ENCODE results near the gene LITAF.
"Not testable (repeated sequence)": the region's sequence is repeated elsewhere in the genome, so short reads cannot be mapped to it uniquely, and the experiment has no call there.

Gene LITAF

DNA sequence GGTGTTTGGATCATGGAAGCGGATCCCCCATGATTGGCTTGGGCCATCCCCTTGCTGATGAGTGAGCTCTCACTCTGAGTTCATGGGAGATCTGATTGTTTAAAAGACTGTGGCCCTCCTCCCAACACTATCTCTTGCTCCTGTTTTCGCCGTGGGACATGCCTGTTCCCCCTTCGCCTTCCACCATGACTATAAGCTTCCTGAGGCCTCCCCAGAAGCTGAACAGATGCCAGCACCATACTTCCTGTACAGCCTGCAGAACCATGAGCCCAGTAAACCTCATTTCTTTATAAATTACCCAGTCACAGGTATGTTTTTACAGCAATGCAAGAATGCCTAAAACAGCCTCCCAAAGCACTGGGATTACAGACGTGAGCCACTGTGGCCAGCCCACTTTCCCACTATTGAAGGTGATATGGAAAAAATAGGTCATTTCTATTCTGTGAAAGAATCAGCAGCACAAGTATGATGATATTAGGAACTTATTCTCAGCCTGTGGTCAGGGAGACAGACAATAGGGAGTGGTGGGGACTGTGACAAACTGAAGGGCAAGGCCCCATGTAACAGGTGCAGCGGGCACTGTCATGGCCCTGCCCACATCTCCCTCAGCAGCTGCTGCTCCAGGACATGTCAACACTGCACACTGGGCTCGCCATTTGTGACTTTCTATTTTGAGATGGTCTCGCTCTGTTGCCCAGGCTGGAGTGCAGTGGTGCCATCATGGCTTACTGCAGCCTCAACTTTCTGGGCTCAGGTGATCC, 33.7 kb upstream of the LITAF start:
- no peak for DNase-seq (ENCODE audit: low spot score)

DNA sequence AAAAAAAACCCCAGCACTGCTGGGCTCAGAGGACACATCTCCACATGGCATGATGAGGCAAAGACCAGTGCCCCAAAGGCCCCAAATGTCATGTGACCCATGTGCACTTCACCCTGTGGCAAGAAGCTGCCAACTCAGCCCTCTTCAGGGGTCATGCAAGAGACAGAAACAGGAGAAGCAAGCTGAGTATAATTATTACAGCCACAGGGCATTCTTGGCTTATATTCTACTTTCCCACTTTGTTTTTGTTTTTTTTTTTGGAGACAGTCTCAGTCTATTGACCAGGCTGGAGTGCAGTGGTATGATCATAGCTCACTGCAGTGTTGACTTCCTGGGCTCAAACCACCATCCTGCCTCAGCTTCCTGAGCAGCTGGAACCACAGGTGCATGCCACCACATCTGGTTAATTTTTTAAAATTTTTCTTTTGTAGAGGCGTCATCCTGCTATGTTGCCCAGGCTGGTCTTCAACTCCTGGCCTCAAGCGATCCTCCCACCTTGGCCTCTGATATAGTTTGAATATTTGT, 32.7 kb upstream of the LITAF start:
- DNase-seq (ENCODE audit: low spot score) = no peak

DNA sequence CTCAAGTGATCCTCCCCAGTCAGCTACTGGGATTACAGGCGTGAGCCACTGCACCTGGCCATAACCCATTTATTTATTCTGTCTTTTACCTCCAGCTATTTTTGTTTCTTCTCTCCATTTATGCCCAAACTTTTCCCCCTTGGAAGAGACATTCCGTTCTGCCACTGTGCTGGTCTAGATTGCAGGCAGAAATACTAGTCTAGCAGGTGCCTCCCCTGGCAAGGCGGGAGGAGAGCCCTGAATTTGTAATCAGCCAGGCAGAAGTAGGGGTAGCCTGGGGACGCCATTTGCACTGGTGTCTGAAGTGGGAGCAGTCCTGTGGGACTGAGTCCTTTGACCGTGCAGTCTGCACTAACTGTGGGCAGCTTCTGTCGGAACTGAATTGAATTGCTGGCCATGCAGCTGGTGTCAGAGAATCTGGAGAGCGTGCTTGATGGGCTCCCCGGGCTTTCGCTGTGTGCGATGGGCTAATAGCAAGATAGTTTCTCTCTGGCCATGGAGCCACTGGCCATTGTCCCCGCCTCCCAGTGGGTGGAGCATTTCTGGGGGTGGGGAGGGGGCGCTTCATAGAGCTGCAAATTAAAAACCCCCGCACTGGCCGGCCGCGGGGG, 31.5 kb upstream of the LITAF start:
- DNase-seq (ENCODE audit: low spot score) = no peak

DNA sequence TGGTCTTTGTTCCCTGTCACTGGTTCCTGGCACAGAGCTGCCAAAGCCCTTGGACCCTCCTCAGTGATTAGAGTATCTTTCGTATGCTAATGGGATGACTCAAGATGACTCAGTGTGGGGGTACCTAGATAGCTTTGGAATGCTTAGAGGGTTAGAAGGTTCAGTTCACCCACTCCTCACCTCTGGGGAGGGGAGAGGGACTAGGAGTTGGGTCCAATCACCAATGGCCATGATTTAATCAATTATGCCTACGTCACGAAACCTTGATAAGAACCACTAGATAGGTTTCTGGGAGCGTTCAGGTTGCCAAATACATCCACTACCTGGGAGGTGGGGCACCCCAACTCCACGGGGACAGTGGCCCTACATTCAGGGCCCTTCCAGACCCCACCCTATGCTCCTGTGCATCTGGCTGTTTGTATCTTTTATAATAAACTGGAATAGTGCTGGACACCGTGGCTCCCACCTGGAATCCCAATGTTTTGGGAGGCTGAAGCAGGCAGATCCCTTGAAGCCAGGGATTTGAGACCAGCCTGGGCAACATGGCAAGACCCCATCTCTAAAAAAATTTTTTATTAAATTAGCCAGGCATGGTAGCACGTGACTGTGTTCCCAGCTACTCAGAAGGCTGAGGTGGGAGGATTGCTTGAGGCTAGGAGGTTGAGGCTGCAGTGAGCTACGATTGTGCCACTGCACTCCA, 29.2 kb upstream of the LITAF start:
- DNase-seq (ENCODE audit: low spot score) = no peak

DNA sequence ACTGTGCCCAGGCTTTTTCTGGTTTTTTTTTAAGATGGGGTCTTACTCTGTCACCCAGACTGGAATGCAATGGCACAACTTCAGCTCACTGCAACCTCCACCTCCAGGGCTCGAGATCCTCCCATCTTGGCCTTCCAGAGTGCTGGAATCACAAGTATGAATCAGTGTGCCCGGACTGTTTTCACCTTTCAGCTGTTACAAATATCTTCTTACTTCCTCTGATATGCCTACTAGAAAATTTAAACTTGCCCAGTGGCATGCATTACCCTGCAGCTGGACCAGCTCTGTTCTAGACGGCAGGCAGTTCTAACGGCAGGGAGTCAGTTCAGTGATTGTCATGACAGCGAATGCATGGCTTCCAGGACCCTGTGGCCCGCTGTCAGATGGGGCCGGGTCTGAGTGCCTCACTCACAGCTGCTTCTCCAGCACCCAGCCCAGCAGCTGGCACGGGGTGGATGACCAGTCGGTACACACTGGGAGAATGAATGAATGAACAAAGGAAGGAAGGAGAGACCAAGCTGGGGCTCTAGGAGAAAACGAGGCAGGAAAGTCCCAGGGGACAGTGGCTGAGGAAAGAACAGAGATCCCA, 28.0 kb upstream of the LITAF start:
- DNase-seq (ENCODE audit: low spot score) = no peak

DNA sequence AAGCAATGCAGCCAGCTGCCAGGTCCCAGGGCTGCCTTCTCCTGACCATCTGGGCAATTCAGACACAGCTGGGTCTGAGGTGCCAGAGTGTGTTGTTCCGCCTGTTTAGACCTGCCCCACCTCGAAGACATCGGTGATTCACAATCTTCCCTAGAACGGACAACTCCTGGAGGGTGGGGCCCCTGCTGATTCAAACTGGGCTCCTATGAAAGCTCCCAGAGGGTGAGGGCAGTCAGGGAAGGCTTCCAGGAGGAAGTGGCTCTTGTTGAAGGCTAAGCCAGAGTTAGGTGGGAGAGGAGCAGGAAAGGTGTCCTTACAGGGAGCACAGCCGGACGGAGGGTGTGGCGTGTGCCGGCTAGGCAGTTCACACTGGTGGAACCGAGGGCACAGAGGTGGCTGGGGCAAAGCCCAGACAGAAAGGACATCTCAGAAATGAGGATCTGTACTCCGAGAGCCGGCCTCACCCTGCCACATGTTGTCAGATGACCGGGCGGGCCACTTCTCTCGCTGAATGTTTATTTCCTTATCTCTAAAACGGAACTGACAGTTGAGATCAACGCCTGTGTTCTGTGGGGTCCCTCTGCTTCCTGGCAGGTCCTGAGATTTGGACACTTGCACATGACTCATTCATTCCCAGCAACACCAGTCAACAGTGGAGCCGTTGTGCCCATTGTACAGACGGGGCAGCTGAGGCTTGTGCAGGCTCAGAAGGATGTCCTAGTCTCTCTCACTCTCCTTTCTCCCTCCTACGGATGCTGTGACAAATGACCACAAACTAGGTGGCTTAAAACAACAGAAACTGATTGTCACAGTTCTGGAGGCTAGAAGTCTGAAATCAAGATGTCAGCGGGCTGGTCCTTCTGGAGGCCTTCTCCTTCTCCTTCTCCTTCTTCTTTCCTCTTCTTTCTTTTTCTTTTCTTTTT, 26.9 kb upstream of the LITAF start:
- no peak for DNase-seq (ENCODE audit: low spot score)

DNA sequence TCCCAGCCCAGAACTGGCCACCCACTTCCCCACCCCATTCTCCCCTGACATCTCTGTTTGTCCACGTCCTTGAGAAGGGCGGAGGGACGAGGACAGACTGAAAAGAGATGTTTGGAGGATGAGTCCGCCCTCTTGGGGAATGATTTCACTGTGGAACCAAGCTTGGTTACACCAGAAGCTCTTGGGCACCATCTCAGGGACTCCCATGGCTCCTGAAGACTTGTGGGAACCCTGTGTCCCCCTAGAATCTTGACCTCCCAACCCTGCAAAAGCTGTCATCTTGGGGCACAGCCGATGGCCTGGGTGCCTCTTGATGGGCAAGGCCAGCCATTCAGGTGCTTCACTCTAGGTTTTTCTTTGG, 25.9 kb upstream of the LITAF start:
- DNase-seq (ENCODE audit: low spot score) = no peak

DNA sequence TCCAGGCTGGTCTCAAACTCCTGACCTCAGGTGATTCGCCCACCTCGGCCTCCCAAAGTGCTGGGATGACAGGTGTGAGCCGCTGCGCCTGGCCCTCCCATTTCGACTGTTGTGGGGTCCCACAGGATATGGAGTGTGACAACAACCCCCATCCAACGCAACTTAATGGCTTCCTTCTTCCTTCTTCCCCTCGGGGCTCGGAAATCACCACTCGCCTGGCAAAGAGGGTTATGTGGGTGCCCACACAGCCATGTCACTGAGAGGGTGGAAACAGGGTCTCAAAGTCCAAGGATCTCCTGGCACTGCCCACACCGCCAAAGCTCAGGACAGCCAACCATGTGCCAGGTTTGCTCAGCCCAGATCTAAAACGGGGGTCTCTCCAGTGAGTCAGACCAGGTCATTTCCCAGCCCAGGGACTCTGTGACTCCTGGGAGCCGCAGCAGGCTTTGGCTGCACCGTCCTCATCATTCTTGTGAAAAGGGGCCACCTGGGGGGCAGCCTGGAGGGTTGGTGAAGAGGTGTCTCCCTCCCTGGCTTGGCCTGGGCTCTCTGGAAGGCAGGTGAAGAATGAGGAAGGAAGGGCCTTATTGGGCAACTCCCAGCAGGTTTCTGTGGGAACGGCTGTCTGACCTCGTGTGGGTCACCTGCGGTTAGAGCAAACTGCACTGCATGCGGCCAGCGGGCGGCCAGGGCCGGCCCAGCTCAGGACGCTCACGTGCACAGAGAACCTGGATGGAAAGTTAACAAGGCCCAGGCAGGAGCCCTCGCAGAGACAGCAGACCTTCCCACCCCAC, 25.3 kb upstream of the LITAF start:
- DNase-seq (ENCODE audit: low spot score) = no peak

DNA sequence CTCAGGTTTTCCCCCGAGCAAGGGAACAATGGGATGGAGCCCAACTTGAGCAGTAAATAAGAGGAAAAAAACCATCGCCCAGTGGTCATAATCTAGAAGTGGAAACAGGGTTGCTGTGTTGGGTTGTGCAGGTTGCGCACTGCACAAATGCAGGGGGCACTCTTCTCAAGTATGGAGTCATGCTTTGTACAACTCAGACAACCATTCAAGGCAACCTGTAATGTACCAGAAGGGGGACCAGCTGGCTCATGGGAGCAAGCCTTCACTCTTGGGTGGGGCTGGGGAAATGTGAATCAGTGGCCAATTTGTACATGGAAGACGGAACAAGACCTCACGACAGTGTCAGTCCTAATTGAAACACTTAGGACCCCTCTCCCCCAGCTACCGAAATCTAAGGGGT, 23.9 kb upstream of the LITAF start:
- DNase-seq (ENCODE audit: low spot score) = peak; percentile 10

DNA sequence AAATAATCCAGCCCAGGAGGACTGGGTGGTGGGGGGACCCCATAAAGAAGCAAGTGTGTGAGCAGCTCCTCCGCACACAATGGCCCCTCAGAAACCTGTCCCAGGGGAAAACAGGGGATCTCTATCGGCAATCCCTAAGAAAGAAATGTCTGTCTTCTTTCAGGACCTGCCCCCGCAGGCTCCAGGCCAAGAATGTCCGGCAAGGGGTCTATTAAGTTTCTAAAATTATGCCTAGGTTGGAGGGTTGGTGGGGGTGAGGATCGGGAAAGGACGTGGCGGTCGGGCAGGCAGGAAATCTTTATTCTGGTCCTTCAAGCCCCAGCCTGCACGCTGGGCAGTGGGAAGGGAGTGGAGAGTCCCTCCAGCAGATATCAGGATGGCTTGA, 23.4 kb upstream of the LITAF start:
- DNase-seq (ENCODE audit: low spot score) = no peak

DNA sequence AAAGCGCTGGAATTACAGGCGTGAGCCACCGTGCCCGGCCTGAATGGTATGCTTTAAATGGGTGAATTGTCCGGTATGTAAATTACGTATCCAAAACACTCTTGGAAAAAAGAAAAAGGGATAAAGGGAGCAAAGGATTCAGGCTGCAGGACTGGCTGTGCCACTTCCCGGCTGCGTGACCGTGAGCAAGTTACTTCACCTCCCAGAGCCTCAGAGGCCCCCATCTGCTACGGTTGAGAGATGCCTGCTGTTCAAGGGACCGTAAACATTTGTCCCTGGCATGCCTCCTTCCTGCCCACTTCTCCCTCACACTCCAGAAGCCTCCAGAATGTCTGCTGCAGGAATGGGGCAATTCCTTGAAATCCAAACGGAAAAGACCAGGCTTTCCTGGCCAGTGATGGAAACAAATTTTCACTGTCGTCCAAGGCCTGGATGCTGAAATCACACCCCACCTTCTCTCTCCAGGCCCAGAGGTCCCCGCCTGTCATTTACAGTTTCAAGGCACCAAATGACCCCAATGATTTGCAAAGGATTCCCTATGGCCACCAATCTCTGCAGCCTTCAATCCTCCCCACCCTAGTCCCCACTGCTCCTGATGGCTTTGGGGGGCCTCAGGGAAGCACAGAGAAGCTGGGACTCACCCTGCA, 22.9 kb upstream of the LITAF start:
- DNase-seq (ENCODE audit: low spot score) = peak; percentile 77

DNA sequence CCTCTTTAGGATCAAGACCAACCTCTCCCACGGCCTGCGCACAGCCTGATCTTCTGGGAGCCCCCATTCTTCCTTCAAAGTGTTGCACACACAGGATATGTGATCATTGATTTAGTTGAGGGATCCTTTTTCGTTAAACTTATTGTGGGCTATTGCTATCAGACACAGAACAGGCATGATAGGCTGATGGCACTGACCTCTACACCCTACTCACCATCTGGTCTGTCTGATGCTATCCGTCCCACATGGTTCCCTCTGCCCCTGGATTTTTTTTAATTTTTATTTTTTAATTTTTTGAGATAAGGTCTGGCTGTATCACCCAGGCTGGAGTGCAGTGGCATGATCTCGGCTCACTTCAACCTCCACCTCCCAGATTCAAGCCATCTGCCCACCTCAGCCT, 19.2 kb upstream of the LITAF start:
- DNase-seq (ENCODE audit: low spot score) = no peak

DNA sequence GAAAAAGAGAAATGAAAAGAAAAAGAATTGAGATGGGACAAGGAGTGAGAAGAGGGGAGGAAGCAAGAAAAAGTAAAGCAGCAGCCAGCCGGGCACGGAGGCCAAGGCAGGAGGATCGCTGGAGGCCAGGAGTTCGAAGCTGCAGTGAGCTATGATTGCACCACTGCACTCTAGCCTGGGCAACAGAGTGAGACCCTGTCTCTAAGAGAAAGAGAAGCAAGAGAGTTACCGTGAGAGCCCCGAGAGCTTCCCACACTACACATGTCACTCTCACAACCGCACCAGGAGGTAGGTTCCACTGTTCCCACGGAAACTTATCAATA, 18.8 kb upstream of the LITAF start:
- no peak for DNase-seq (ENCODE audit: low spot score)

DNA sequence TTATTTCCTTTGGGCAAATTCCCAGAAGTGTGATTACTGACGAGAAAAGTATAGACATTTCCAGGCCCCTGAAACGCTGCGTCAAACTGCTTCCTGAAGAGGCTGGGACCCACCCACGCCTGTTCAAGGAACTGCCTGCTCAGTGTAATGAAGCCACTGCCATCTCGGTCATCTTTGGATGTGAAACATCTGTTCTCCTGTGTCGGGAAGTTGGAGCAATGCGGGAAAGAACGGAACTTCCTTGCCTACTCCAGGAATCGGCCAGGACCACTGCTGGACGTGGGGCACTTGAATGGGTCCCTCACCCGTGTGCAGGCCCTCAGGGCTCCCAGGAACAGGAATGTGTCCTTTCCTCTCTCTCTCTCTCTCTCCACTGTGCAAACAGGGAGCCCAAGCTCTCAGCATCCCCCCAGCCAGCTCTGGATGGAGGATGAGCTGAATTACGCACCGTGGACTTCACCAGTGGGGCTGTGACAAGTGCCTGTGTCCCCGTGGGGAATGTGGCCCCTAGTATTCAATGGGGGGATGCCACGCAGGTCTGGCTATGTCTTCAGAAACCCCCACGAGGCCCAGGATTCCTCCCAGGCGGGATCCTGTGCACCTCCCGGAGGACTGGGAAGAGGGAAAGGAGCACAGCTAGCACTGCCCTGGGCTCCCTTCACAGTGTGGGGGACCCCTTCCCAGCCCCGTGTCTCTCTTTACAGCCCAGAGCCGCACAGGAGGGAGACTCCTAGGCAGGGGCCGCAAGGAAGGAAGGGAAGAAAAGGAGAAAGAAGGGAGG, 18.3 kb upstream of the LITAF start:
- no peak for DNase-seq (ENCODE audit: low spot score)

DNA sequence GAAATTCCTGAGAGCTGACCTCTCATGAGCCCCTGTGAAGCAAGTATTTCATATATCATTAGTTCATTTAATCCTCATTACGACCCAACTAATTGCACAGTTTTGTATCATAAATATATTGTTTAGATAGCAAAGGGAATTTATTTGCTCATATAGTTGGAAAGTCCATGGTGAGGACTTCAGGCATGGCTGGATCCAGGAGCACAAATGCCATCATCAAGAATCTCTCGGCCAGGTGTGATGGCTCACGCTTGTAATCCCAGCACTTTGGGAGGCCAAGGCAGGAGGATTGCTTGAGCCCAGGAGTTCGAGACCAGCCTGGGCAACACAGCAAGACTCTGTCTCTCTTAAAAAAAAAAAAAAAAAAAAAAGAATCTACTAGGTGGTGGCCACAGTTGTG, 17.6 kb upstream of the LITAF start:
- DNase-seq (ENCODE audit: low spot score) = not testable (repeated sequence)

DNA sequence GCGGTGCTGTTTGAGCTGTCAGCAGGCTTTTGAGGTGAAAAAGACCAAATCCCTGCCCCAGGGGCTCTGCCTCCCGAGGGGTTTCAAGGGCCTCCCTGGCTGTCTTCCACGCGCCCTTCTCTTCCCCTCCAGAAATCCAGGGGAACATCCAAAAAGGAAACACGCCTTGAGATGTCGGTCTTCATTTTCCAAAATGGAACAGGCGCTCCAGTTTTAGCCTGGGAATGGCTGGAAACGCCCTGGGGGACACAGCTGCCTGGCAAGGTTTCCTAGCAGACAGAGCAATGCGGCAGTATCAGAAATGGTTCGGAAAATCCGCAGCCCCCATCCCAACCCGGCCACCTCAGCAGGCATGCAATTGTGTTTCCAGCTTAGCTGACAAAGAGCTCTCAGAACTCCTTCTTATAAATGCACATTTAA, 16.6 kb upstream of the LITAF start:
- DNase-seq (ENCODE audit: low spot score) = no peak

DNA sequence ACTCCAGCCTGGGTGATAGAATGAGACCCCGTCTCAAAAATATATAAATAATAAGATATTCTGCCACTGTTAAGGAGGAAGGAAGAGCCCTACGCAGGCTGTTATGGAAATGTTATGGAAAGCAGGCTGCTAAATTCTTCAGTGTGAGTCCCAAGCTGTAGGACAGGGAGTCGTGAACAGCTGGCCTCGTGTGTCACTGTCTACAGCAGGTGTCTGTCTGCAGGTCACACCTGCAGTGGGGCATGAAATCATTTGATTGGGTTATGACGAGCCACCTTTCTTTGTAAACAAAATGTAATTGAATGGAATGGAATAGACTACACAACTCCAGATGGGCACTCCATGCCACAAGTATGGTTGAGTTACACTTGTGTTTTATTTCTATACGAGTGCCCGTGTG, 15.6 kb upstream of the LITAF start:
- no peak for DNase-seq (ENCODE audit: low spot score)

DNA sequence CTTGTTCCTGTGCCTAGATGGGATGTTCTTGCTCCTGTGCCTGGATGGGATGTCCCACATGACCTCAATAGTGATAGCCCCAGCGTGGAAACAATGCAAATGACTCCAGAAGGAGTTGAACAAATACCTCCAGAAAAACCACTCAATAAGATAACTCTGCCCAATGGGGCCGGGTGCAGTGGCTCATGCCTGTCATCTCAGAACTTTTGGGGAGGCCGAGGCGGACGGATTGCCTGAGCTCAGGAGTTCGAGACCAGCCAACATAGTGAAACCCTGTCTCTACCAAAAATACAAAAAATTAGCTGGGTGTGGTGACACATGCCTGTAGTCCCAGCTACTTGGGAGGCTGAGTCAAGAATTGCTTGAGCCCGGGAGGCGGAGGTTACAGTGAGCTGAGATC, 15.2 kb upstream of the LITAF start:
- DNase-seq (ENCODE audit: low spot score) = no peak

DNA sequence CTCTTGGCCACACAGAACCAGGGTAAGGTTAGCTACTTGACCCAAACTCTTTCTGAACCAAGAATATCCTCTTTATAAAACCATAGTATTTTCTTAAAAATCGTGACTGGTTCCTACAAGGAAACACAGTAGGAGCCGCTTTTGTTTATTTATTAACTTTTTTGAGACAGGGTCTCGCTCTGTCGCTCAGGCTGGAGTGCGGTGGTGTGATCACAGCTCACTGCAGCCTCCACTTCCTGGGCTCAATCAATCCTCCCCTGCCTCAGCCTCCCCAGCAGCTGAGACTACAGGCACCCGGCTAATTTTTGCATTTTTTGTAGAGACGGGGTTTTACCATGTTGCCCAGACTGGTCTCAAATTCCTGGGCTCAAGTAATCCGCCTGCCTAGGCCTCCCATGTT, 14.7 kb upstream of the LITAF start:
- no peak for DNase-seq (ENCODE audit: low spot score)

DNA sequence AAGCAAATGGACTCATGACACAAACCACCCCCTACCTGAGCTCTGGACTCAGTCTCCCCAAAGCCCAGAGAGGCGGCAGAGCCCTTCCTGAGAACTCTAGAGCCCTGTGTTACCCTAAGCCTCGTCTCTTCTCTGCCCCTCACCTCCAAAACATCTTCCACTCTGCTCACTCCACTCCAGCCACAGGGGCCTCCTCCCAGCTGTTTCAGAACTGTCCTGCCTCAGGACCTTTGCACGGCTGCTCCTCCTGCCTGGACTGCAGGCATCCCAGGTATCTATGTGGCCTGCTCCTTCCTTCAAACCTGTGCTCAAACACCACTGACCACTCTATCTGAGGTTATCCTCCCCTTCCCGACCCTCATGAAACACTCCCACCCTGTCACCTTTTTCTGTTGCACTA, 12.9 kb upstream of the LITAF start:
- no peak for DNase-seq (ENCODE audit: low spot score)
